HEK293 (cell line): ENCODE data around the gene TNS3.

Experiments
- CTCF ChIA-PET: fragments of 350-600 bp; formaldehyde crosslinking; extraction: SDS; loops from one replicate; lab custom pipeline; 2021; ENCODE audit warnings: antibody characterized with exemption; lab: Yijun Ruan, JAX
- POLR2A ChIA-PET: fragments of 300-600 bp; formaldehyde crosslinking; extraction: SDS; loops from one replicate; lab custom pipeline; 2020; ENCODE audit warnings: antibody characterized with exemption, inconsistent platforms; lab: Yijun Ruan, JAX
- H3K27ac ChIP-seq: fragments of 200-500 bp; sonication (Bioruptor generic); 2 replicates; pipeline ENCODE4 v1.5.1; 2014; ENCODE audit warnings: low read depth, low read length, control low read depth, inconsistent platforms; ENCODE audit errors: extremely low read depth
- H3K36me3 ChIP-seq, 2 experiments: fragments of 200-500 bp in 1 of 2; sonication (Bioruptor generic) in 1 of 2; 1 replicate in 1 of 2; 2 replicates in 1 of 2; pipeline ENCODE4 v1.5.1; 2014 to 2017; ENCODE audit warnings: inconsistent platforms in 2 of 2, low read length in 2 of 2; ENCODE audit not compliant: control insufficient read depth in 2 of 2, insufficient read depth in 1 of 2
- H3K4me1 ChIP-seq: fragments of 200-500 bp; sonication (Bioruptor generic); 2 replicates; pipeline ENCODE4 v1.5.1; 2014; ENCODE audit warnings: mild to moderate bottlenecking, low read length, inconsistent platforms; ENCODE audit not compliant: control insufficient read depth, insufficient read depth
- H3K4me3 ChIP-seq: 2 replicates; pipeline ENCODE4 v1.5.1; 2011; ENCODE audit warnings: low read depth, mild to moderate bottlenecking, control low read depth, low read length, moderate library complexity
- H3K9me3 ChIP-seq: fragments of 200-500 bp; sonication (Bioruptor generic); 2 replicates; pipeline ENCODE4 v1.5.1; 2014; ENCODE audit warnings: low read depth, low read length, inconsistent platforms; ENCODE audit not compliant: control insufficient read depth, insufficient read depth
- ATF2 ChIP-seq: fragments of 450-650 bp; formaldehyde crosslinking; IDR thresholded peaks from 2 replicates; pipeline ENCODE4 v1.5.1; 2016; ENCODE audit warnings: missing biosample characterization, missing genetic modification characterization, low read depth
- EGR2 ChIP-seq: fragments of 450-650 bp; formaldehyde crosslinking; IDR thresholded peaks from 2 replicates; pipeline ENCODE4 v1.5.1; 2016; ENCODE audit warnings: low read depth, missing biosample characterization, missing genetic modification characterization
- HOXD13 ChIP-seq: sonication (generic); formaldehyde crosslinking; IDR thresholded peaks from 2 replicates; pipeline ENCODE4 v1.8.0; 2022; ENCODE audit warnings: missing genetic modification reagents, borderline replicate concordance
- SP7 ChIP-seq: fragments of 450-650 bp; formaldehyde crosslinking; IDR thresholded peaks from 2 replicates; pipeline ENCODE4 v1.5.1; 2016; ENCODE audit warnings: missing biosample characterization, missing genetic modification characterization
- ZBTB7A ChIP-seq: fragments of 450-650 bp; formaldehyde crosslinking; IDR thresholded peaks from 2 replicates; pipeline ENCODE4 v1.5.1; 2016; ENCODE audit warnings: low read depth, missing biosample characterization, missing genetic modification characterization
- ZIC2 ChIP-seq: fragments of 450-650 bp; formaldehyde crosslinking; IDR thresholded peaks from 2 replicates; pipeline ENCODE4 v1.5.1; 2016; ENCODE audit warnings: missing biosample characterization, missing genetic modification characterization
- ZNF10 ChIP-seq: fragments of 450-650 bp; formaldehyde crosslinking; IDR thresholded peaks from 2 replicates; pipeline ENCODE4 v1.5.1; 2017; ENCODE audit warnings: missing biosample characterization, missing genetic modification characterization
- ZNF2 ChIP-seq: fragments of 450-650 bp; formaldehyde crosslinking; IDR thresholded peaks from 2 replicates; pipeline ENCODE4 v1.5.1; 2016; ENCODE audit warnings: missing biosample characterization, missing genetic modification characterization
- ZNF223 ChIP-seq: fragments of 450-650 bp; formaldehyde crosslinking; IDR thresholded peaks from 2 replicates; pipeline ENCODE4 v1.5.1; 2016; ENCODE audit warnings: missing biosample characterization, missing genetic modification characterization
- ZNF266 ChIP-seq: fragments of 450-650 bp; formaldehyde crosslinking; IDR thresholded peaks from 2 replicates; pipeline ENCODE4 v1.5.1; 2016; ENCODE audit warnings: missing biosample characterization, missing genetic modification characterization, low read depth
- ZNF362 ChIP-seq: fragments of 450-650 bp; formaldehyde crosslinking; IDR thresholded peaks from 2 replicates; pipeline ENCODE4 v1.5.1; 2016; ENCODE audit warnings: missing biosample characterization, missing genetic modification characterization
- ZNF366 ChIP-seq: fragments of 450-650 bp; formaldehyde crosslinking; conservative IDR thresholded peaks from 2 replicates; pipeline ENCODE4 v1.5.1; 2016; ENCODE audit warnings: missing biosample characterization, missing genetic modification characterization
- ZNF473 ChIP-seq: fragments of 450-650 bp; formaldehyde crosslinking; IDR thresholded peaks from 2 replicates; pipeline ENCODE4 v1.5.1; 2017; ENCODE audit warnings: missing biosample characterization, missing genetic modification characterization
- ZNF571 ChIP-seq: fragments of 450-650 bp; formaldehyde crosslinking; IDR thresholded peaks from 2 replicates; pipeline ENCODE4 v1.5.0; 2017; ENCODE audit warnings: missing biosample characterization, missing genetic modification characterization
- ZNF600 ChIP-seq: fragments of 450-650 bp; formaldehyde crosslinking; IDR thresholded peaks from 2 replicates; pipeline ENCODE4 v1.5.1; 2016; ENCODE audit warnings: missing biosample characterization, missing genetic modification characterization
- ZNF624 ChIP-seq: fragments of 450-650 bp; formaldehyde crosslinking; IDR thresholded peaks from 2 replicates; pipeline ENCODE4 v1.5.1; 2017; ENCODE audit warnings: missing biosample characterization, missing genetic modification characterization
- ZNF670 ChIP-seq: fragments of 450-650 bp; formaldehyde crosslinking; IDR thresholded peaks from 2 replicates; pipeline ENCODE4 v1.5.1; 2016; ENCODE audit warnings: missing biosample characterization, missing genetic modification characterization, low read depth
- ZNF843 ChIP-seq: fragments of 450-650 bp; formaldehyde crosslinking; IDR thresholded peaks from 2 replicates; pipeline ENCODE4 v1.5.1; 2016; ENCODE audit warnings: missing biosample characterization, missing genetic modification characterization
- TF ChIP-seq, protein P1 (sequence below): fragments of 450-650 bp; formaldehyde crosslinking; IDR thresholded peaks from 2 replicates; pipeline ENCODE4 v1.5.1; 2016; ENCODE audit warnings: missing biosample characterization, missing genetic modification characterization
- TF ChIP-seq, protein P2 (sequence below): fragments of 450-650 bp; IDR thresholded peaks from 2 replicates; pipeline ENCODE4 v1.5.1; 2018; ENCODE audit warnings: missing biosample characterization, missing genetic modification characterization
- TF ChIP-seq, protein P3 (sequence below): fragments of 450-650 bp; formaldehyde crosslinking; IDR thresholded peaks from 2 replicates; pipeline ENCODE4 v1.5.1; 2016; ENCODE audit warnings: missing biosample characterization, missing genetic modification characterization
- TF ChIP-seq, protein P4 (sequence below): fragments of 450-650 bp; formaldehyde crosslinking; IDR thresholded peaks from 2 replicates; pipeline ENCODE4 v1.5.1; 2016; ENCODE audit warnings: missing biosample characterization, missing genetic modification characterization

TNS3 gene

DNA sequence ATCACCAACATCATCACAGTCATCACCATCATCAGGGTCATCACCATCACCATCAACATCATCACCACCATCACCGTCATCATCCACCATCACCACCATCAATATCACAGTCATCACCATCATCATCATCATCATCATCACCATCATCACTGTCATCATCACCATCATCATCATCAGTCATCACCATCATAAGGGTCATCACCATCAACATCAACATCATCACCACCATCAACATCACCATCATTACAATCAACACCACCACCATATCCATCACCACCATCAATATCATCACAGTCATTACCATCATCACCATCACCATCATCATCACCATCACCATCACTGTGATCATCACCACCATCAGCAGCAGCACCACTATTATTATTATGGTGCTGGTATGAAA, 218.9 kb downstream of the TNS3 start:
- peaks cover 10% of the 10 kb centered on the region for H3K4me1 ChIP-seq
- no peaks in the 10 kb centered on the region for H3K36me3 ChIP-seq
- 0 out of 2 replicates have a peak, but pooled peaks have one; percentile 17 for TF ChIP-seq ATF2 (tag by site-specific recombination)
- TF ChIP-seq, protein P1, sequence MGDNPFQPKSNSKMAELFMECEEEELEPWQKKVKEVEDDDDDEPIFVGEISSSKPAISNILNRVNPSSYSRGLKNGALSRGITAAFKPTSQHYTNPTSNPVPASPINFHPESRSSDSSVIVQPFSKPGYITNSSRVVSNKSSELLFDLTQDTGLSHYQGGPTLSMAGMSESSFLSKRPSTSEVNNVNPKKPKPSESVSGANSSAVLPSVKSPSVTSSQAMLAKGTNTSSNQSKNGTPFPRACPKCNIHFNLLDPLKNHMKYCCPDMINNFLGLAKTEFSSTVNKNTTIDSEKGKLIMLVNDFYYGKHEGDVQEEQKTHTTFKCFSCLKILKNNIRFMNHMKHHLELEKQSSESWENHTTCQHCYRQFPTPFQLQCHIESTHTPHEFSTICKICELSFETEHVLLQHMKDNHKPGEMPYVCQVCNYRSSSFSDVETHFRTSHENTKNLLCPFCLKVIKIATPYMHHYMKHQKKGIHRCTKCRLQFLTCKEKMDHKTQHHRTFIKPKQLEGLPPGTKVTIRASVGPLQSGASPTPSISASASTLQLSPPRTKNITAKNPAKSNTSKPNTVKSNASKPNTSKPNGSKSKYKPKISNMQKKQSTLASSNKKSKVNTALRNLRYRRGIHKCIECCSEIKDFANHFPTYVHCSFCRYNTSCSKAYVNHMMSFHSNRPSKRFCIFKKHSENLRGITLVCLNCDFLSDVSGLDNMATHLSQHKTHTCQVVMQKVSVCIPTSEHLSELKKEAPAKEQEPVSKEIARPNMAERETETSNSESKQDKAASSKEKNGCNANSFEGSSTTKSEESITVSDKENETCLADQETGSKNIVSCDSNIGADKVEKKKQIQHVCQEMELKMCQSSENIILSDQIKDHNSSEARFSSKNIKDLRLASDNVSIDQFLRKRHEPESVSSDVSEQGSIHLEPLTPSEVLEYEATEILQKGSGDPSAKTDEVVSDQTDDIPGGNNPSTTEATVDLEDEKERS (tag by site-specific recombination): no peak
- TF ChIP-seq, protein P2, sequence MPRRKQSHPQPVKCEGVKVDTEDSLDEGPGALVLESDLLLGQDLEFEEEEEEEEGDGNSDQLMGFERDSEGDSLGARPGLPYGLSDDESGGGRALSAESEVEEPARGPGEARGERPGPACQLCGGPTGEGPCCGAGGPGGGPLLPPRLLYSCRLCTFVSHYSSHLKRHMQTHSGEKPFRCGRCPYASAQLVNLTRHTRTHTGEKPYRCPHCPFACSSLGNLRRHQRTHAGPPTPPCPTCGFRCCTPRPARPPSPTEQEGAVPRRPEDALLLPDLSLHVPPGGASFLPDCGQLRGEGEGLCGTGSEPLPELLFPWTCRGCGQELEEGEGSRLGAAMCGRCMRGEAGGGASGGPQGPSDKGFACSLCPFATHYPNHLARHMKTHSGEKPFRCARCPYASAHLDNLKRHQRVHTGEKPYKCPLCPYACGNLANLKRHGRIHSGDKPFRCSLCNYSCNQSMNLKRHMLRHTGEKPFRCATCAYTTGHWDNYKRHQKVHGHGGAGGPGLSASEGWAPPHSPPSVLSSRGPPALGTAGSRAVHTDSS (tag by site-specific recombination): peak; percentile 92
- CTCF ChIA-PET: no interaction called here
- no peak overlapping the region for H3K27ac ChIP-seq
- H3K9me3 ChIP-seq: no peaks in the 10 kb centered on the region
- POLR2A ChIA-PET: no interaction called here
- H3K4me3 ChIP-seq: no peak overlapping the region

- CTCF ChIA-PET: no interaction called here
- Histone ChIP-seq H3K36me3 (no peaks in the 10 kb centered on the region), H3K4me1 (peaks cover 10% of the 10 kb centered on the region), H3K27ac (peak overlapping the region; percentile 16; the same call in 1 of the 2 replicates), H3K9me3 (no peaks in the 10 kb centered on the region), H3K4me3 (no peak overlapping the region)
- POLR2A ChIA-PET: no interaction called here
- TF ChIP-seq ZIC2 (tag by site-specific recombination): 0 out of 2 replicates have a peak, but pooled peaks have one; percentile 12
- no peak for TF ChIP-seq ZNF223 (tag by site-specific recombination)
- TF ChIP-seq, protein P3, sequence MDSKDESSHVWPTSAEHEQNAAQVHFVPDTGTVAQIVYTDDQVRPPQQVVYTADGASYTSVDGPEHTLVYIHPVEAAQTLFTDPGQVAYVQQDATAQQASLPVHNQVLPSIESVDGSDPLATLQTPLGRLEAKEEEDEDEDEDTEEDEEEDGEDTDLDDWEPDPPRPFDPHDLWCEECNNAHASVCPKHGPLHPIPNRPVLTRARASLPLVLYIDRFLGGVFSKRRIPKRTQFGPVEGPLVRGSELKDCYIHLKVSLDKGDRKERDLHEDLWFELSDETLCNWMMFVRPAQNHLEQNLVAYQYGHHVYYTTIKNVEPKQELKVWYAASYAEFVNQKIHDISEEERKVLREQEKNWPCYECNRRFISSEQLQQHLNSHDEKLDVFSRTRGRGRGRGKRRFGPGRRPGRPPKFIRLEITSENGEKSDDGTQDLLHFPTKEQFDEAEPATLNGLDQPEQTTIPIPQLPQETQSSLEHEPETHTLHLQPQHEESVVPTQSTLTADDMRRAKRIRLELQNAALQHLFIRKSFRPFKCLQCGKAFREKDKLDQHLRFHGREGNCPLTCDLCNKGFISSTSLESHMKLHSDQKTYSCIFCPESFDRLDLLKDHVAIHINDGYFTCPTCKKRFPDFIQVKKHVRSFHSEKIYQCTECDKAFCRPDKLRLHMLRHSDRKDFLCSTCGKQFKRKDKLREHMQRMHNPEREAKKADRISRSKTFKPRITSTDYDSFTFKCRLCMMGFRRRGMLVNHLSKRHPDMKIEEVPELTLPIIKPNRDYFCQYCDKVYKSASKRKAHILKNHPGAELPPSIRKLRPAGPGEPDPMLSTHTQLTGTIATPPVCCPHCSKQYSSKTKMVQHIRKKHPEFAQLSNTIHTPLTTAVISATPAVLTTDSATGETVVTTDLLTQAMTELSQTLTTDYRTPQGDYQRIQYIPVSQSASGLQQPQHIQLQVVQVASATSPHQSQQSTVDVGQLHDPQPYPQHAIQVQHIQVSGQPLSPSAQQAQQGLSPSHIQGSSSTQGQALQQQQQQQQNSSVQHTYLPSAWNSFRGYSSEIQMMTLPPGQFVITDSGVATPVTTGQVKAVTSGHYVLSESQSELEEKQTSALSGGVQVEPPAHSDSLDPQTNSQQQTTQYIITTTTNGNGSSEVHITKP (tag by site-specific recombination): peak; percentile 49; the same call in 1 of the 2 replicates
- no peak for TF ChIP-seq ZNF473 (tag by site-specific recombination)
- TF ChIP-seq ZNF843: peak; percentile 59
- TF ChIP-seq EGR2 (tag by site-specific recombination): peak; percentile 34; the same call in 1 of the 2 replicates
- no peak for TF ChIP-seq ZNF571 (tag by site-specific recombination)
- TF ChIP-seq ZNF10: peak; percentile 74
- peak; percentile 24; the same call in 1 of the 2 replicates for TF ChIP-seq HOXD13 (CRISPR knock-in tag)
- TF ChIP-seq ZNF366 (tag by site-specific recombination): peak; percentile 35; the same call in 1 of the 2 replicates
- TF ChIP-seq ZNF600 (tag by site-specific recombination): 0 out of 2 replicates have a peak, but pooled peaks have one; percentile 30
- no peak for TF ChIP-seq ZNF624 (tag by site-specific recombination)
- TF ChIP-seq, protein P4, sequence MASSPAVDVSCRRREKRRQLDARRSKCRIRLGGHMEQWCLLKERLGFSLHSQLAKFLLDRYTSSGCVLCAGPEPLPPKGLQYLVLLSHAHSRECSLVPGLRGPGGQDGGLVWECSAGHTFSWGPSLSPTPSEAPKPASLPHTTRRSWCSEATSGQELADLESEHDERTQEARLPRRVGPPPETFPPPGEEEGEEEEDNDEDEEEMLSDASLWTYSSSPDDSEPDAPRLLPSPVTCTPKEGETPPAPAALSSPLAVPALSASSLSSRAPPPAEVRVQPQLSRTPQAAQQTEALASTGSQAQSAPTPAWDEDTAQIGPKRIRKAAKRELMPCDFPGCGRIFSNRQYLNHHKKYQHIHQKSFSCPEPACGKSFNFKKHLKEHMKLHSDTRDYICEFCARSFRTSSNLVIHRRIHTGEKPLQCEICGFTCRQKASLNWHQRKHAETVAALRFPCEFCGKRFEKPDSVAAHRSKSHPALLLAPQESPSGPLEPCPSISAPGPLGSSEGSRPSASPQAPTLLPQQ (tag by site-specific recombination): peak; percentile 86
- TF ChIP-seq ZBTB7A: no peak
- no peak for TF ChIP-seq ZNF266 (tag by site-specific recombination)
- no peak for TF ChIP-seq ZNF670 (tag by site-specific recombination)
- no peak for TF ChIP-seq ZNF2 (tag by site-specific recombination)
- no peak for TF ChIP-seq ZNF362 (tag by site-specific recombination)
- peak; percentile 42; the same call in 1 of the 2 replicates for TF ChIP-seq SP7 (tag by site-specific recombination)
Measured at GRCh38 chr7:47361746-47362215, 220.1 kb downstream of the TNS3 start.
